ENCODE data around the gene TVP23C.

DNA sequence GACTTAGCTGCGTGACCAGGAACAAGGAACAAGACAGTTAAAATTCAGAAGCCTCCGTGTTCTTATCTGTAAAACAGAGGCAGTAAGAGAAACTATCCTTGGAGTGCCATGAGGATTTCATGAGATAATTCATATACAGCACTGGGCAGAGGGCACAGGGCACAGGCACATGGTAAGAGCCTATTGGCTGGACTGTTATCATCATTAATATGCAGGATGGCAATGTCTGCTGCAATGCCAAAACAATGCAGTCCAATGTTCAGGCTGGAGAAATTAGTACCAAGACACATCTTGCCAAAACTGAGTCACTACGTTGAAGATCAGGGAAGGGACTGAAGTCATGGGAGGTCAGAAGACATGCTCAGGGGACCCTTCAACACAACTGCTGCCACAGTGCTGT, 109.5 kb downstream of the TVP23C start:
- TF ChIP-seq, protein P1, sequence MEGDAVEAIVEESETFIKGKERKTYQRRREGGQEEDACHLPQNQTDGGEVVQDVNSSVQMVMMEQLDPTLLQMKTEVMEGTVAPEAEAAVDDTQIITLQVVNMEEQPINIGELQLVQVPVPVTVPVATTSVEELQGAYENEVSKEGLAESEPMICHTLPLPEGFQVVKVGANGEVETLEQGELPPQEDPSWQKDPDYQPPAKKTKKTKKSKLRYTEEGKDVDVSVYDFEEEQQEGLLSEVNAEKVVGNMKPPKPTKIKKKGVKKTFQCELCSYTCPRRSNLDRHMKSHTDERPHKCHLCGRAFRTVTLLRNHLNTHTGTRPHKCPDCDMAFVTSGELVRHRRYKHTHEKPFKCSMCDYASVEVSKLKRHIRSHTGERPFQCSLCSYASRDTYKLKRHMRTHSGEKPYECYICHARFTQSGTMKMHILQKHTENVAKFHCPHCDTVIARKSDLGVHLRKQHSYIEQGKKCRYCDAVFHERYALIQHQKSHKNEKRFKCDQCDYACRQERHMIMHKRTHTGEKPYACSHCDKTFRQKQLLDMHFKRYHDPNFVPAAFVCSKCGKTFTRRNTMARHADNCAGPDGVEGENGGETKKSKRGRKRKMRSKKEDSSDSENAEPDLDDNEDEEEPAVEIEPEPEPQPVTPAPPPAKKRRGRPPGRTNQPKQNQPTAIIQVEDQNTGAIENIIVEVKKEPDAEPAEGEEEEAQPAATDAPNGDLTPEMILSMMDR (IDR thresholded peaks at IDR 0.05) = no peak
- no peak for TF ChIP-seq POLR2A (IDR thresholded peaks at IDR 0.05)
- TF ChIP-seq EP300 (IDR thresholded peaks at IDR 0.05) = no peak
- no peak for TF ChIP-seq POLR2AphosphoS5 (IDR thresholded peaks at IDR 0.05)

Measured in stomach (tissue), 4 donors.